NCI-H226 (cell line): ENCODE measurements around the gene NOTO.

Source experiments
- DNase-seq: peaks from one replicate; pipeline ENCODE4 v3.0.0-alpha.2; 2015

NOTO gene

DNA sequence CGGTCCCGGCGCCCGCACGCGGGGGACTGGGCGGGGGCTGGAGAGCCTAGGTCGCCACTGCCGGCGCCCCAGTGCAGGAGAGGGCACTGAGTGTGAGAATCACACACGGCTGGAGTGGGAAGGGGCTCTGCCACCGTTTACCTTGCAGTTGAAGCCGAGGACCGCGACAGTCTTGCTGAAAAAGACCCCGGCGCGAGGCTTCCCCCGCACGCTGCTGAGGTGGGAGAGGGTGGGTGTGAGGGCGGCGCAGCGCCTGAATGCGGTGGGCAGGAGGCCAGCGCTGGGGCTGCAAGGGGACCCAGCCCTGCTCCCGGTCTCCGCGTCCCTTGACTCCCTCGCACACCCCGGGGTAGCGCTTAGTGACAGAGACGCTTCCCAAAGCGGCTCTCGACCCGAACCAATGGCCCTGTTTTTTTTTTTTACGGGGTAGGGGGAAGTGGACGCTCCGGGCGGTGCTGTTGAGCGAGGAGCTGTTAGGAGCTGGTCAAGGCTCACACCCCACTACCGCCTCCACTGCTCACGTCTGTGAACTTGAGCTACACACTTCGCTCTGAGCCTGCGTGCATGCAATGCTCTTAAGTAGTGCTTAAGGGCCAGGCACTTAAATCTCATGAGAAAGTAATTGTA lies 794 bp downstream of the NOTO start:
- DNase-seq, result no peak

DNA sequence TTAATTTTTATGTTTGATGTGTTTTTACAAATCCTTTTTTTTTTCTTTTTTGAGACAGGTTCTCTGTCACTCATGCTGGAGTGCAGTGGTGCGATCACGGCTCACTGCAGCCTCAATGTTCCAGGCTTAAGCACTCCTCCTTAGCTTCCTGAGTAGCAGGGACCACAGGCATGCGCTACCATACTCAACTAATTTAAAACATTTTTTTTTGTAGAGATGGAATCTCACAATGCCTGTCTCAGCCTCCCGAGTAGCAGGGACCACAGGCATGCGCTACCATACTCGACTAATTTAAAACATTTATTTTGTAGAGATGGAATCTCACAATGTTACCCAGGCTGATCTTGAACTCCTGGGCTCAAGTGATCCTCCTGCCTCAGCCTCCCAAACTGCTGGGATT lies 3.2 kb downstream of the NOTO start:
- DNase-seq, result no peak

DNA sequence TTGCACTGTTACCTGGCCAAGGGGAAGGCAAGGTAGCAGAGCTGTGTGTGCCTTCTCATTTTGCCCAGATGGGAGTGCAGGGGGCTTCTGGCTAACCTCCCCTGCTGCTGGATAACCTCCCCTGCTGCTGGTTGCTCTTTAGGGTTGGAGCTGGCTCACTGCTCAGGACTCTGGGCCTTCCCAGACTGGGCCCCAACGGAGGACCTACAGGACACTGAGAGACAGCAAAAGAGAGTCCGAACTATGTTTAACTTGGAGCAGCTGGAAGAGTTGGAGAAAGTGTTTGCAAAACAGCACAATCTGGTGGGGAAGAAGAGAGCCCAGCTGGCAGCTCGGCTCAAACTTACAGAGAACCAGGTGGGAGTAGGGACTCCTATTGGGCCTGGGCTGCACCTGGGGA lies 5.9 kb downstream of the NOTO start:
- DNase-seq, result no peak

DNA sequence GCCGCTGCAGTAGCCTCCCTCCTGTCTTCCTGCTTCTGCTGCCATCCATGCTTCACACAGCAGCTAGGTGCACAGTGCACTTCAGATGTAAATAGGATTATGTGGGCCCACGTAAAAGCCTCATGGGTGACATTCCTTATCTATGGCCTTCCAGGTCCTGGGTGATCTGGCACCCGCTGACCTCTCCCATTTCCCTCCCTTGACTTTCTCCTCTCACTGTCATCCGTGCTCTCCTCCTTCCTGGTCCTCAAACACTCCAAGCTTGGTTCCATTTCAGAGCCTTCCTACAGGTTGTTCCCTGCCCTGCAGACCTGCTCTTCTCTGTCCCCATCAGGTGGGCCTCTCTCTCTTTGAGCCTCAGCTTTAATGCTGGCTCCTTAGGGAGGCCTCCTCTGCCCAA lies 7.6 kb downstream of the NOTO start:
- no peak for DNase-seq

DNA sequence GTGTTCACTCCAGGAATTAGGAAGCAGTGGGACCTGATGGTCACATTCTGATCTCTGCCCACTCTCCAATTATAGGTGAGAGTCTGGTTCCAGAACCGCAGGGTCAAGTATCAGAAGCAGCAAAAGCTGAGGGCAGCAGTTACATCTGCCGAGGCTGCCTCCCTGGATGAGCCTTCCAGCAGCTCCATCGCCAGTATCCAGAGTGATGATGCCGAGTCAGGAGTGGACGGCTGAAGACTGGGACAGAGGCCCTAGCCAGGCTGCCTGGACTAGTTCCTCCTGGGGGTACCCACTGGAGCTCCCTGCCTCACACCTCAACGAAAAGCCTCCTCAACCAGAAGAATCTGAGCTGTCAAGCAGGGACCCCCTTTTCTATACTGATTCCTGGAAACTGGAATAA lies 8.3 kb downstream of the NOTO start:
- no peak for DNase-seq

DNA sequence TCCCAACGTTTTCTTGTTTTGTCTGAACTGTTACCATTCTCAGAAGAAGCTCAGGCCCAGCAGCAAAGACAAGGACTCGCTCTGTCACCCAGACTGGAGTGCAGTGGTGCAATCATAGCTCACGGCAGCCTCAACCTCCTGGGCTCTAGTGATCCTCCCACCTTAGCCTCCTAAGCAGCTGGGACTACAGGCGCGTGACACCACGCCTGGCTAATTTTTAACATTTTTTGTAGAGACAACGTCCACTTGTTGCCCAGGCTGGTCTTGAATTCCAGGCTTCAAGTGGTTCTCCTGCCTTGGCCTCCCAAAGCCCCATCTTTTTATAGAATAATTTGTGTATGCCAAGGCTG lies 9.7 kb downstream of the NOTO start:
- DNase-seq, result no peak

DNA sequence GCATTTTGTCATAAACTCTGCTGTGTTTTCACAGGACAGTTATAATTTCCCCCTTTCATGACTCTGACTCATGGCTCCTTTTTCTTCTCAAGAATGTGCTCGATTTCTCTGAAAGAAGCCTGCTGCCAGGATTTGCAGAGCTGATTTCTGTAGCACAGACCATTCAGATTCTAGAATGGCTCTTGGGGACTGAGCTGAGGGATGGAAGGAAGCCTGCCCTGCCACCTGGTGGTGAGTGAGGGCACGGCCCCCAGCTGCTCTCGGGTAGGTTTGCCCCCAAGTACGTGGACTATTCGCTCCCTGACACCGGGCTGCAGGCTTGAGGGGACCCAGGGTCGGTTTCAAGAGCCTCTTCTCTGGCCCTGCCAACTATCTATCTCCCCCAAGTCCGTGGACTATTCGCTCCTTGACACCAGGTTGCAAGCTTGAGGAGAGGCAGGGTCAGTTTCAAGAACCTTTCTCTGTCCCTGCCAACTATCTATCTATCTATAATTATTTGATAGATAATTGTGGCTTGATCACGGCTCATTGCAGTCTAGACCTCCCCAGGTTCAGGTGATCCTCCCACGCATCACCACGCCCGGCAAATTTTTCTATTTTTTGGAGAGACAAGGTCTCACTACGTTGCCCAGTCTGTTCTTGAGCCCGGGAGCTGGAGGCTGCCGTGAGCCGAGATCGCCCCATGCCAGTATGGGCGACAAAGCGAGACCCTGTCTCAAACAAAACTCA lies 10.2 kb downstream of the NOTO start:
- peak; percentile 51 for DNase-seq

DNA sequence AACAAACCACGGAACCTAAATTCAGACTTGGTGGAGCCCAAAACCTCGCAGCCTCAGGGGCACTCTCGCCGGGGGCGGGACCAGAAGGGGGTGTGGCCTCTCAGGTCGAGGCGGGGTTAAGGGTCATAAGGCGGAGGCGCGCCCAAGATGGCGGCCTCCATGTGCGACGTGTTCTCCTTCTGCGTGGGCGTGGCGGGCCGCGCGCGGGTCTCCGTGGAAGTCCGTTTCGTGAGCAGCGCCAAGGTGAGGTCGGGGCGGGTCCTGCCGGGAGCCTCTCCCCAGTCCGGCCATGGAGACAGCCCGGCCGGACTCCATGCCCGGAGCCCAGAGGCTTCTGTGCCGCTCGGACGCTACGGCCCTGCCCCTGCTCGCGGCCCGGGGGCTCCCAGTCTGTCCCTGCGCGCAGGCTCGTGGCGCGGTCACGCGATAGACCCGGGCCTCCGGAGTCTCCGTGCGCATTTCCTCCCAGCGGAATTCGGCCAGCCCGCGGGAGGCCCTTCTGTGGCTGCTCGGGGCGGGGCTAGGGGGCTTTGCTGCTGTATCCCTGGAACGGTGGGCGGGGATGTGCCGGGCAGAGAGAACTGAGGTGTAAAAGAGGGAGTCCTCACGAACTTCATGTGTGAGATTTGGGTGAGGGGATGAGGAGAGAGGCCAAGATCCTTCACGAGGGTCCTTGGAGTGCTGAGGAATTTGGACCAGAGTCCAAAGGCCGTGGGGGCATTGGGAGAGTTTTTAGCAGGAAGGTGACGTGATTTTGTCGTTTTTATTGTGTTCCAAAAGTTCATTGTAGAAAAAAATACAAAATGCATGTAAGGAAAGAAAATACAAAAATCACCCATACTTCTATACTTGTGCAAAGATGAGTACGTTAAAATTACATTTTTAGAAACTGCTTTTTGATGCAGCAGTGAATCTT lies 12.0 kb downstream of the NOTO start, which contains the start of gene SMYD5:
SMYD5 (plus strand) TSS at position 126 of the 916 bp plus-strand sequence; CDS start at position 148, 22 bp downstream.
- DNase-seq, result peak; percentile 80

DNA sequence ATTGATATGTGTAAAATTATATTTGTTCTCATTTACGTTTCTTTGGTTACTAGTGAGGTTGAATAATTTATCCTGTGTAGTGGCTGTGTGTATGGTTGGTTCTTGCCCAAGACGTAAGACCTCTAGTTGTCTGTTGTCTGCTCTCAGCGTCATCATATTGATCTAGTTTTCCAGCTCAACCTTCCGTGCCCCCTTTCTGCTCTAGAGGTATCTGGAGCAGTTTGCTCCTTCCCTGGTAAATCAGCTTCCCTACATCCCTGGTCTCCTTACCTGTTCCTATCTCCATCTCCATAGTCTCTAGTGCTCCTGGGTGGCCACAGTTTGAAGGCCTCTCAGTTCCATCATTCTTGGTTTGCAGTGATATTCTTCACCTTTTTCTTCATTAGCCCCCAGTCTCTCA lies 12.9 kb downstream of the NOTO start:
- DNase-seq, result no peak

DNA sequence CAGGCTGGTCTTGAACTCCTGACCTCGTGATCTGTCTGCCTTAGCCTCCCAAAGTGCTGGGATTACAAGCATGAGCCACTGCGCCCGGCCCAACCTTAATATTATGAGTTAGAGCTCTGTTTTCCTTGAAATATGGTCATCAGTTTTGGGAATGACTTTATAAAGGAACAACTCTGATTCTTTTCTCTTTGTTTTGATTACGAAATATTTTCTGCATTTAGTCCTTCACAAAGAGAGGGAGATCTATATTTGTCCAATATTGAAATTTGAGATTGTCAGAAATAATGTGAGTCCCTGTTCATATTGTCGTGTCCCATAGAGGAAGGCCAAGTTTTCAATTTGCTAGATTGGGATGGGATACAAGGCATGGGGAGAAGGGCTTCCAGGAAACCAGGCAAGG lies 14.8 kb downstream of the NOTO start:
- DNase-seq, result no peak

DNA sequence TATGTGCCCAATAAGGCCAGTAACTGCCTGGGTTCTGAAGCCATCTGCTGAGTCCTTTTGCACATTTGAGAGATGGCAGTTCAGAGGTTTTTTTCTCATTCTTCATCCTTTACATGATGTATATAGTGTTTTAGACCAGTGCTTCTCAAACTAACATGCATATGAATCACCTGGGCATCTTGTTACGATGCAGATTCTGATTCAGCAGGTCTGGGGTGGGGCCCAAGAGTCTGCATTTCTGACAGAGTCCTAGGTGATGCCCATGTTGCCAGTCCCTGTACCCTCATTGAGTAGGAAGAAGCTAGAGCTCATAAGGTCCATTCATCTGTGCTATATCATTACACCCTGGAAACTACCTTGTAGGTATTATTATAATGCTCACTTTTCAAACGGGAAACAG lies 15.5 kb downstream of the NOTO start:
- no peak for DNase-seq

DNA sequence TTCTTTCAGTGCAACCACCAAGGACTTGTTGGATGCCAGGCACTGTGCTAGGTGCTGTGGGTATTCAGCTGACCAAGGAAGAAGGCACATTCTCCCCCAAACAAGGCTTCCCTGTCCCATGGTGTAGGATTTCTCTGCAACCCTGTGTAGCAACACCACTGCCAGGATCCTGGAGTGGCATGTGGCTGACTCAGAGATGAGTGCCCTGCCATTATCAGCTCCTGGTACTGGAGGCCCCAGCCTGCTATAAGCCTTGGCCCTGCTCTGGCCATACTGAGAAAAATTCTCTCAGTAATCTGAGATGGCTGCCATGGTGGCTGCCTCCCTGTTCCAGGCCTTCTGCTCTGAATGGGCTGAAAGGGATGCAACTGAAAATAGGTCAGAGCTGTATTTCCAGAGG lies 15.9 kb downstream of the NOTO start:
- peak; percentile 75 for DNase-seq

DNA sequence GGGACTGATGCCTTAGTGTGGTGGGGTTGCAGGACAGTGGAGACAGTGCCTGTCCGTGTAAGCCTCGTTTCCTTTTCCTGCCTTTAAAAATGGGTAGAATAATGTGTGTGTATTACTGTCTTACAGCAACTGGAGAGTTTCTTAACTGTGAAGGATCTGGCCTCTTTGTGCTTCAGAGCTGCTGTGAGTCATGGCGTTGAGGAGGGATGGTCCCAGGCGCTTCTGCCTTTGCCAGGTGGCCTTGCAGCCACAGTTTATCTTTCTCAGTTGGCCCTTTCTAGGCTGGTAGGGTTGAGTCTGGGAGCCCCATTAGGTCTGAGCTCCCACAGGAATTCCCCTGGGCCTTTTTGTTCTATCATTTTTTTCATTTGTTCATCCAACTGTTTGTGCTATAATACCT lies 21.4 kb downstream of the NOTO start:
- no peak for DNase-seq

DNA sequence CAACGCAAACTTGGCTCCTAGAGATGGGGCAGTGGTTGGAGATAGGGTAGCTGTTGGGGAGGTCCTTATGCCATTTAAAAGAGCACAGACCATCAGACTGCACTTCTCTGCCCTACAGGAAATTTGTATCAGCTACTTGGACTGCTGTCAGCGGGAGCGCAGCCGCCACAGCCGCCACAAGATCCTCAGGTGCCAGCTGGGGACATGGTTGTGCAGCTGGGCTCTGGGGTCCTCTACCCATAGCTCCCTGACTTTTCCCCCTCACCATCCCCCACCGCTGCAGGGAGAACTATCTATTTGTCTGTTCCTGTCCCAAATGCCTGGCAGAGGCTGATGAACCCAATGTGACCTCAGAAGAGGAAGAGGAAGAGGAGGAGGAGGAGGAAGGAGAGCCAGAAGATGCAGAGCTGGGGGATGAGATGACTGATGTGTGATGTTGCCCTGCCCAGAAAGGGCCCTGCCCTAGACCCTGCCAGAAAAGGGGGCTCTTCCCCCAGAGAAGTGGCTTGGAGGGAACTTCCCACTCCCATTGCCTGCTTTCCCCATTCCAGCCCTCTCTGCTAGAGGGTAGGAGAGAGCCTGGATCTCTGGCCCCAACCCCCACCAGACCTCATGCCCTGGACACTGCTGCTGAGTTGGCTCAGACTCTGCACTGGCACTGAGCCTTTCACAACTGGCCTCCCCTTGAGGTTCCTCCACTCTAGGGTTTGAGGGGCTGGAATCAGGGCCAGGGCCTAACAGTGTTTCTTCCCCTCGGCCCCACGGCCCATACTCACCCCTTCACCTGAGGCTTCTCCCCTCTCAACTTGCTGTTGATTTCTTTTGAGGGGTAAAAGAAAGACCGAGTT lies 23.4 kb downstream of the NOTO start:
- DNase-seq, result no peak

DNA sequence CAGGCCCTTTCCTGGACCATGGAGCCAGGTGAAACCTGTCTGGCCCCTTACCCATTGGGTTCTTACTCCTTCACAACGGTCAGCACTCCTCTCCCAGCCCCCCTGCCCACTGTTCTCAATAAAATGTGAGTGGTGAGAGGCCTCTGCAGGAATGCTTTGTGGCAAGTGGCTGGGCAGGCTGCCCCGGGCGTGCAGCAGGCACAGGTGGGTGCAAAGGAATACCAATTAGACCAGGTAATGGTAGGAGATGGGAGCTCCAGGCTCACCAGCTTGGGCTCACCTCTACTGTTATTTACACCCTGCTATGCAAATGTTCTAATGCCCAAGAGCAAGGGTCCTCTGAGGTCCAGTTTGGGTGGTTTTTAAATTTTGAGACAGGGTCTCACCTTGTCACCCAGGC lies 24.7 kb downstream of the NOTO start:
- no peak for DNase-seq

DNA sequence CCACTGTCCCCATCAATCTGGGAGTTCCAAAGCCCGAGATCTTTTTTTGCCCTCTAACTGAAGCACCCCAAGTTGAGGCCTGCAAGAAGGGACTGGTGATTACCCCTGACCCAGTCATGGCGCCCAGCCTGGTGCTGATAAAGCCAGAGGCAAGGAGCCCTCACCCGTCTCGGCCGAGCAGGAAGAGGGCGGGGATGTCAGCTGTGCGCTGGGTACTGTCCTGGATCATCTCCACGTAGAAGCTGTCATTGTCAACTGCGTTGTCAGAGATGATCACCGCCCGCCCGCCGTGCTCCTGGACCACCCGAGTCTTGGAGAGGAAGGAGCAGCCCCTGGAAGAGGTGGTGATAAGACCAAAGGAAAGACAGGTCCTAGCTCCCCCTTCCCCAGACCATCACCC lies 26.3 kb downstream of the NOTO start:
- no peak for DNase-seq

DNA sequence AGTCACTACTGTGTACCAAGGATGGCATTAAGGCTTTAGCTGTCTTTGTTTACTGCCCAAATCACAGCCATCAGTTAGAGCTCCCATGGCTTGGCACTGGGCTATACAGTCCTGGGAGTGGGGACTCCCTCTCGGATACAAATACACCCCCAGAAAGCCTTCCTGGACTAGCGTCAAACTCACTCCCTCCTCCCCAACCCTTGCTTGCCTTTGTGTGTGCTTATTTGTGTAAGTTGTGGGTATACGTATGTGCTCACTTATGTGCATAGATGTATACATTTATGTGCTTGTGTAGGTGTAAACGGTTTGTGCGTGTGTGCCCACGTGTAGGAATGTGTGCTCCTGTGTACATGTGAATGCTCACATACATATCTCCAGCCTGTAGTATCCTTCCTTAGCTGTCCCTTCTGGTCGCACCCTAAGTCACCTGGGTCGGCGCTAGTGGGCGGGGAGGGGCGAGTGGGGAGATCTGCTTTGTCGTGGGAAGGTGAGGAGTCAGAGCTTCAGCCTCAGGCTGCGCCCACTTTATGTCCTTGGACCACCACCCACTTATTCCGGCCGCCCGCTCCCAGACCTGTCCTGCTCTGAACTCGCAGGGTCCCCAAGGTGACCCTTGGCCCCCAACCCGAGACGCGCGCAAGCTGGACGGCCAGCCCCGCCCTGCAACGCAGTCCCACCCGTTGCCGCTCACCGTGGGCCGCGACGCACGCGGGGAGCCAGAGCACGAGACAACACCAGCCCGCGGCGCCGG lies 30.2 kb downstream of the NOTO start:
- DNase-seq, result no peak

DNA sequence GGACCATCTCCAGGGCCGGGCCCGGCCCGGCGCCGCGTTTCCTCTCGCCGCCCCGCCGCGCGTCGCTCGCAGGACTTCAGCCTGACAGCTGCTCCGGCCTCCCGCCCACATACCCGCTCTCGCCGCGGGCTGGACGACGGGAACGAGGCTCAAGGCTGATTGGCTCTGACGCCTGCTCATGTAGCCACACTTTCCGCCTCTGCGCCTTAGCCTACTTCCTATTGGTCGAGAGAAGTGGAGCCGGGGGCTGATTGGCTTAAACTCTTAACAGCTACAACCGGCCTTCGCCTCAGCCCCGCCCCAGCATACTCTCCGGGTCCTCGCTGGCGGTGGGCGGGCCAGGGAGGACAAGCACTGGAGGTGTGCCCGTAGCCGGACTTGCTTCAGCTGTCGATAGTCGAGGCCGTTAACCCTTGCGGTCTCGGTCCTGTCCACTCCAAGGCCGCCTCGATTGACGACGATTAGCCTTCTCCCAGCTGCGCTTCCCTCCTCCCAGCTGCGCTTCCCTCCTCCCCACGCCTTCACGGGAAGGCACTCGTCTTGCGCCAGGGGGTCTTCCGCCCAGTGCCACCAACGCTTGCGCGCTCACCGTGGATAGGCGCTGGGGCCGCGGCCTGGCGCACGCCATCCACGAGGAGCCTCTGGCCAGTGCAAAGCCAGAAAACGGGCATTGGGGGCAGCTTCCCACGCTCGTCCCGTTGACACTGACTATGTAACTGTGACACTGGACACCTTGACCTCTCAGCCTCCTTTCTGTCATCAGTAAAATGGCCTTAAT lies 31.0 kb downstream of the NOTO start, which contains the start of gene PRADC1:
PRADC1 (minus strand) TSS at position 86 of the 778 bp plus-strand sequence; CDS start at position 7, 79 bp downstream.
- peak; percentile 100 for DNase-seq

DNA sequence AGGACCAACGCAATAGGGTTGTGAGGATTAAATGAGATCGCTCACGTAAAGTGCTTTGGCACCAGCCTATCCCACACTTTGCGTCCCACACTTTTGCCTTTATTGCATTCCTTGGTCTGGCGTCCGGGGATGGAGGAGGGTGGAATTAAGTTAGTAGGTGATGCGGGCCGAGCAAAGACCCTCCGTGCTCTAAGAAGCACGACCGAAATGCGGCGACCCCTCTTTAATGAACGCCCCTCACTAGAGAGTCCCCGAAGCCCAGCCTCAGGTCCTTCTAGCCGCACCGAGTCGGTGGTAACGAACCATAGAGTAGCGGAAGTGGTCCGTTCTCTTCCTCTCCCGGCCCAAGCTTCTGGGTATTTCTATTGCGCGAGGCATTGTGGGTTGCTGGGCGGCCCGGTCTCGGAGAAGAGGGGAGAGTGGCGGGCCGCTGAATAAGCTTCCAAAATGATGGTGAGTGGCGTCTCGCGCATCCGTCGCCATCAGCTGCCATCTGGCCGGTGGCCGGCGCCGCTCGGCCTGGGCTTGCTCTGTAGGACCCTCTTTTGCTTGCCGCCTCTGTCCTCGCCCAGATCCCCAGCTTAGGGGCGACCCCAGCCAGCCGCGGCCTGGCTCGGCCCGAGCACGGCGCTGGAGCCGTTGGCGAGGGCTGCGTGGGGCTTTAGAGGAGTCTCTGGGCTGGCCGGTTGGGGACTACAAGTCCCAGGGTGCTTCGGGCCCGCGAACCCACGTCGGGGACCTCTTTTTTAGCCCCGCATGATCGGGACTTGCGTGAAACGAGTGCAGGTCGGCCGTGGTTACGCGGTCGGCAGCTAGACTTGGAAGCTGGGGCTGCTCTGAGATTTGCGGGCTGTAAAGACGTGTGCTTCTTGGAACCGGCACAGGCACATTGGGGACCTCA lies 31.8 kb downstream of the NOTO start, which contains the start of gene CCT7:
CCT7 (plus strand) TSS at position 377 of the 901 bp plus-strand sequence; CDS start at position 448, 71 bp downstream.
- peak; percentile 89 for DNase-seq
